HG02870 (cell line): ENCODE results near the gene ZNF324.
"Not testable (repeated sequence)": the region's sequence is repeated elsewhere in the genome, so short reads cannot be mapped to it uniquely, and the experiment has no call there.

ENCODE experiments used
- ATAC-seq: cut with Tn5 transposase; IDR thresholded peaks from one replicate; pipeline ENCODE4 v1.9.1; 2021; ENCODE audit warnings: mild to moderate bottlenecking, moderate library complexity; ENCODE audit not compliant: unreplicated experiment

The ZNF324 gene

DNA sequence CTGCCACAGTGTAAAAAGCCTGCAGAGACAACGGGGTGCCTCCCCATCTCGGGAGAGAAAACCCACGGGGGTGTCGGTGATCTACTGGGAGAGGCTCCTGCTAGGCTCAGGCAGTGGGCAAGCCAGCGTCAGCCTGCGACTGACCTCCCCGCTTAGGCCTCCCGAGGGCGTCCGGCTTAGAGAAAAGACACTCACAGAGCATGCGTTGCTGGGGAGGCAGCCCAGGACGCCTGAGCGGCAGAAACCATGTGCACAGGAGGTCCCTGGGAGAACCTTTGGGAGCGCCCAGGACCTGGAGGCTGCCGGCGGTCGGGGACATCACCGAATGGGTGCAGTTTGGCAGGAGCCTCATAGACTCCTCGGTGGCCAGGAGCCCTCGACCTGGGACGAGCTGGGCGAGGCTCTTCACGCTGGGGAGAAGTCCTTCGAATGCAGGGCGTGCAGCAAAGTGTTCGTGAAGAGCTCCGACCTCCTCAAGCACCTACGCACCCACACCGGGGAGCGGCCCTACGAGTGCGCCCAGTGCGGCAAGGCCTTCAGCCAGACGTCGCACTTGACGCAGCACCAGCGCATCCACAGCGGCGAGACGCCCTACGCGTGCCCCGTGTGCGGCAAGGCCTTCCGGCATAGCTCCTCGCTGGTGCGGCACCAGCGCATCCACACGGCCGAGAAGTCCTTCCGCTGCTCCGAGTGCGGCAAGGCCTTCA, 4.1 kb downstream of the ZNF324 start:
- not testable (repeated sequence) for ATAC-seq

DNA sequence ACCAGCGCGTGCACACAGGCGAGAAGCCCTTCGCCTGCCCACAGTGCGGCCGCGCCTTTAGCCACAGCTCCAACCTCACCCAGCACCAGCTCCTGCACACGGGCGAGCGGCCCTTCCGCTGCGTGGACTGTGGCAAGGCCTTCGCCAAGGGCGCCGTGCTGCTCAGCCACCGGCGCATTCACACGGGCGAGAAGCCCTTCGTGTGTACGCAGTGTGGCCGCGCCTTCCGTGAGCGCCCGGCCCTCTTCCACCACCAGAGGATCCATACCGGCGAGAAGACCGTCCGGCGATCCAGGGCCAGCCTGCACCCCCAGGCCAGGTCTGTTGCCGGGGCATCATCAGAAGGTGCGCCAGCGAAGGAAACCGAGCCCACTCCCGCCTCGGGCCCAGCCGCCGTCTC, 4.9 kb downstream of the ZNF324 start:
- ATAC-seq, result no peak

DNA sequence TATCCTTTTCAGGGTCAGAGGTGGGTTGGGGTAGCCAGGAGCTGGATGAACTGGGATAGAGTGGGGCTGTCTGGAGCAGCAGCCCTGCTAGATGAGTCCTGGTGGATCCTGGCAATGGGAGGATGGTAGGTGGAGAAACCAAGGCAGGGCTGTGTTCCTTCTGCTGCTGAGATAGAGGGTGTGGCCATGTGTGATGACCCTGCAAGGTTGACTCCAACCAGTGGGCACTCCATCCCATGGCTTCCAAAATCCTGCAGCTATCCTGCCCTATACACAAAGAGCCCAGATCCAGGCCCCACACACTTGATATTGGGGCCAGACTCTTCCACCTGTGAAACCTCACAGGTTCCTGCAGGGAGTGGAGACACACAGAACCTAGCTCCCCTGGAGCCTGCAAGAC, 6.9 kb downstream of the ZNF324 start:
- no peak for ATAC-seq

DNA sequence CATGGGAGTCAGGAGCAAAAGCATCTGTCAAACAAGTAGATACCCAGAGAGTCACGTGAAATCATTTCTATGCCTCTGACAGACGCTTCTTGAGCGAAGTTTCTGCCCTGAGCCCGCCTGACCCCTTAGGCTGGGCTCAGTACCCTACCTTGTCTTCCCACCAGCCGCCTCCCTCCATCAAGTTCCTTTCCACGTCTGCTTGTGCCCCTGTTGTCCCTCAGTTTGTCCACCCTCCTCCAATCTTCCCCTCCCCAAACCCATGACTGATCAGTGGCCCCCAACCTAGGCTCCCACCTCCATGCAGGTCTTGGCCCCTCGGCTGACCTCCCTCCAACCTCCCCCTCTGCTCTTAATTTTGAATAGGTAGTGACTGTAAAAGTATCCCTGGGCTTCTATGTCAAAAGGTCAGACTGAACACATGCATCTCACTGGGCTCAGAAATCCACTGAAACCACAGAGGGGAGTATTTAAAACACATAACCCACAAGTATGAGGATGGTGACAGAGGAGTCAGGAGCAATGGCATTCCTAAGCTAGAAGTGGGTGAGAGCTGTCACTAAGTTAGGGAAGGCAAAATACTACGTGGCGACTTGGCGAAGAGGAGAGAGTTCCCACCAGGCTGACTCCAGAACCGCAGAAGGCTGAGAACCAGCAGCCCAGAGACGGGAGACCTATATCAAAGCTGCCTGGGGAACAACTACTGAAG, 7.6 kb downstream of the ZNF324 start:
- no peak for ATAC-seq

DNA sequence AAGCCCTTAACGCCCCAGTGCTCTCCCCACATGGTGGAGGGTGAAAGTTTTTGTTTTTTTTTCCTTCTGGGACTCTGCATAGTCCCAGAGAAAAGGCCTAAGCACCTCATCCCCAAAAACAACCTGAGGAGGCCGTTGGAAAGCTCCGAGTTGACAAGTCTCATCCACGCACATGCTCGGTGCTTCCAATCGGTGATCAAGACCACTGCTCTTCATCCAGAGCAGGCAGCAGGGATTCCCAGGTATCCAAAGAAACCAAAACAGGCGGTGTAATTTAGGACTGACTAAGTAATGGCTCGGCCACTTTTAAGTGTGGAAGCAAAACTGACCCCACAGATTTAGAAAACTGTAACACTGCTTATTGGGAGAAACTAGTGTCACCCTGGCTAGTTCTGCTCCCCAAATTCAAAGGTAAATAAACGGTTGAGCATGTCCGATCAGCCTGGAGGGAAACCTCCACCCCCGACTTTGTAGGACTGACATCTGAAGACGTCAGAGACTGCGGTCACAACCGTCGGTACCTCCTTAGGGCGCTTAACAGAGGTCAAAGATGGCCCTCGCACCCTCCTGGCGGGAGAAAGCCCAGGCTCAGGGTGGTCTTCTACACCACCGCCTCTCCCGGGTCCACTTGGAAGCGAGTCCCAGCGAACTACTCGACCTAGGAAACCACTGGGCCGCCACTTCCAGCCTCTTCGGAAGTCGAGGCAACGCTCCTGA, 8.3 kb downstream of the ZNF324 start:
- peak; percentile 2 for ATAC-seq

DNA sequence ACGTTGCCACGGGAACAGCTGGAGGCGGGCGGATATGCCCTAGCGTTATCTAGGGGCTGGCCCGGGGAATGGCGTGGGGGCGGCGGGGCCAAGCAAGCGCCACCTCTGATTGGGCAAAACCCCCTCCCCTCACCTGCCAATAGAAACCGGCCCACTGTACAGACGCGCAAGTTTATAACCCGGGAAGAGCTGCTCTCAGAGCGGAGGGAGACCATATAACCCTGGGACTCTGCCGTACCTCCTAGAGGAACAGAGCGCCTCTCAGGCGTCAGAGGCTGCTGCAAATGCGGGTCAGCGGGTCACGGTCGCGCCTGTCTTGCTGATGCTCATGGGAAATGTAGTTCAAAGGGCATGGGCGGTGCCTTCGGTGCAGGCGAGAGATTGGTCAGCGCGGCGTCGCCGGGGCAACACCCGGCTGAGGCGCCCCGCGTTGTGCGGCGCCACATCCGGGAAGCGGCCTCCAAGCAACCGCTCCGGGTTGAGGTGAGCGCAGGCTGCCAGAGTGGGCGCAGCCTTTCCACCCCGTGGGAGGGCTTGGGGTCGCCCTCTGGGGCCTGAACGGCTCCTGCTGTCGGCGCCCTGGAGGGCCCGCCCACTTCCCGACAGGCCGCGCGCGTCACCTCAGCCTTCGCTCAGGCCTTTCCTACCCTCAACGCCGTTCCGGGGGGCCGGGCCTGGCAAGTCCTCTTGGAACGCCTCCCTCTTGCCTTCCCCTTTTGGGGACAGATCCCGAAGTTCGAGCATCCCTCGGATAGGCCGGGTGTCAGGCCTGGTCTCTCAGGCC, 9.0 kb downstream of the ZNF324 start, which contains the start of gene ZNF446:
TSS of gene ZNF446 (plus strand) at position 639 of the 784 bp plus-strand sequence. CDS start 867 bp downstream, outside the sequence.
- peak; percentile 78 for ATAC-seq

DNA sequence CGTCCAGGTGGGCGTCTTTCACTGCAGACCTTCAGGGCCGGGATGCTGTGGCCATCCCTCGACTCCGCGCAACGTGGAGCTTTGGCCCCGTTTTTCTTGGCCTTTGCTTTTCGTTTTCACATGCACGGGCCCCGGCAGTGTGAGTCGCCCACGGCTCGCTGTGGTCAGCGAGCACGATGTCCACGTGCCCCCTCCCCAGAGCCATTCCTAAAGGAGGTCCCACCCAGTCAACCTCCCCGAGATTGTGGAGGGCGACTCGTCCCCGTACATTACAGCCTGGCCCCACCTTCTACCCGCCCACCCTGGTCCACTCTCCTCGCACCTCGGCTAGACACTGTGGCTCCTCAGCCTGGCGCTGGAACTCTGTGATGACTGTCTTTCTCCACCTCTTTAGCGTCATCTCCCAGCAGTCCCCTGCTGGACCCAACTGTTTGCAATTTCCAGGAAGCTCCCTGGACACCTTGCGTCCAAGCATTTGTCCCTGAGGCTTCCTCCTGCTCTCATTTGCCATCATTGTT, 9.7 kb downstream of the ZNF324 start:
- peak; percentile 1 for ATAC-seq

DNA sequence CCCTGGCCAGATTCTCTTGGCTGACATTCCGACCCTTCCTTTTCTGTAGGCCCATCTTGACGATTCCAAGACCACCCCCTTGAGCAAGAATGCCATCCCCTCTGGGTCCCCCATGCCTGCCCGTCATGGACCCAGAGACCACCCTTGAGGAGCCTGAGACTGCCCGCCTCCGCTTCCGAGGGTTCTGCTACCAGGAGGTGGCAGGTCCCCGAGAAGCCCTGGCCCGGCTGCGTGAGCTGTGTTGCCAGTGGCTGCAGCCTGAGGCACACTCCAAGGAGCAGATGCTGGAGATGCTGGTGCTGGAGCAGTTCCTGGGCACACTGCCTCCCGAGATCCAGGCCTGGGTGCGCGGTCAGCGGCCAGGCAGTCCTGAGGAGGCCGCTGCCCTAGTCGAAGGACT, 10.2 kb downstream of the ZNF324 start:
- ATAC-seq, result no peak

DNA sequence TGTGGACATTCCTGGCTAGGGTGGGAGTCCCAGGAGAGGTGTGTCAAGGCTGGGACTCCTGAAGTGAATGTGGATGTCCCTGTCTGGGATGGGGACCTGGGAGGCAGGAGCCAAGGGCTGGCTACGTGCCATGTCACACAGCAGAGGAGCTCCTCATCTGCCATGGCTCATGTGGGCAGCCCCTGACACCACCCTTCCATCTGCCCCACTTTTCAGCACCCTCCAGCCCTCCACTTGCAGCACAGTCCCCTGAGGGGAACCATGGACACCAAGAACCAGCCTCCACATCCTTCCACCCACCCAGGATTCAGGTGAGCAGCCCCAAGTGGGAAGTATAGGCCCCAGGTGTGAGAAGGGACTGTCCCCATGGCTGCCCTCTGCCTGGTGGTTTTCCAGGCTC, 11.0 kb downstream of the ZNF324 start:
- no peak for ATAC-seq

DNA sequence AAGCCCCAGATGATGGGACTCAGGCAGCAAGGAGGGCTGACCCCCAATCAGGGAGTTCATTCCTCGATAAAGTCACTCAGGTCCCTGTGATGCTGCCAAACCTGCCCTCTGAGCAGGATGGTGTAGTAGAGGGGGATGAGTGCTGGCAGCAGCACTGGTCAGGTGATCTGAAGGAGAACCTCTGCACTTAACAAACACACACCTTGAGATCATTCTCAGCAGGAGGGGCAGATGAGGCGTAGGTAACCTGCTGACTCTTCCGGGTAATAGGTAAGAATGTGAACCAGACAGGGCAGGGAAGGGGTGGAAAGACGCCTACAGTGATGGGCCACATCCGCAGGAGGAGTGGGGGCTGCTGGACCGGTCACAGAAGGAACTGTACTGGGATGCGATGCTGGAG, 12.4 kb downstream of the ZNF324 start:
- no peak for ATAC-seq

DNA sequence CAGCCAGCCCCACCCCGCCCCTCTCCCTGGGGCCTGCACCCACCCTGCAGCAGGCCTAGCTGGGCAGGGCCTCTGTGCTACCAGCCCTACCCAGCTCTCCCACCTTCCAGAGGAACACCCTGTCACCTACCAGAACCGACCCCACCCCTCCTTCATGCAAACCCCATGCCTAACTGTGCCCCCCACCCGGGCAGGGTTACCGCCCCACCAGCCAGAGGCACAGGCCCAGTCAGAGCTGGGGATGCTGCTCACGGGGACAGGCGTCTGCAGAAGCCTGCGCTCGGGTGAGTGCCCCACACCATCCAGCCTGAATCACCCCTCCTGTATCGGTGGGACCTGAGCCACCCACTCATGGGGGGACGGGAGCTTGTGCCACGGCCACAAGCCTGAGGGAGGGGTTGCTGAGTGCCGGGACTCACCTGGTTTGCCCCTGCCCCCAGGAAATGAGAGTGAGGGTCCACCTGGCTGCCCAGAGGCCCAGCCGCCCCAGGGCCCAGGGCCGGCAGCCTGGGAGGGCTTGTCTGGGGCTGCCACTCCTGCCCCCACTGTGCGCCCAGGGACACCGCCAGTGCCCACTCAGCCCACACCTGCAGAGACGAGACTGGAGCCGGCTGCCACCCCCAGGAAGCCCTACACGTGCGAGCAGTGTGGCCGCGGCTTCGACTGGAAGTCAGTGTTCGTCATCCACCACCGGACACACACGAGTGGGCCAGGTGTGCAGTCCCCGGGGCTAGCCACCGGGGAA, 13.0 kb downstream of the ZNF324 start:
- no peak for ATAC-seq

DNA sequence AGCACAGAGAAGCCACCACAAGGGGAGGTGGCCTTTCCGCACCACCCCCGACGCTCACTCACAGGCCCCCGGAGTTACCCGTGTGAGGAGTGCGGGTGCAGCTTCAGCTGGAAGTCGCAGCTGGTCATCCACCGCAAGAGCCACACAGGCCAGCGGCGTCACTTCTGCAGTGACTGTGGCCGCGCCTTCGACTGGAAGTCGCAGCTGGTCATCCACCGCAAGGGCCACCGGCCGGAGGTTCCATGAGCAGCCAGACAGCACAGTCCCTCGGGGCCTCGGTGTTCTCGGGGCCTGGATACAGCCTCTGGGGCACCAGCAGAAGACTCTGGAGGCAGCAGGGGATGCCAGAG, 13.6 kb downstream of the ZNF324 start:
- ATAC-seq, result no peak

DNA sequence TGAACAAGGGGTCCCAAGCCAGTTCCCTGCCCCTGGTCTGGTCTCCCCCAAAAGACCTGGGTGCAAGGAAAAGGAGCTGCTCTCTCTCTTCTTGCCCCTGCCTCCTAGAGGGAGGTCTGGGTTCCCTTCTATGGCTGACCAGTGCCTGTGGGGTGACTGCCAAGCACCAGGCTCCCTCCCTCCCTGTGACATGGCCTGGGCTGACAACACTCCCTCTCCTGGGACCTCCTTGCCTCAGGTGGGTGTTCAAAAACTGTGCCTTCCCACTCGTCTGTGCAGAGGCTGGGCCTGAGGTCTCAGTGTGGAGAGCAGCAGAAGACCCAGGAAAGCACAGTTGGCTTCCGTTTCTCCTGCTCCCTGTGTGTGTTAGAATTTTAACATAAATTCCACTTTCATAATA, 14.0 kb downstream of the ZNF324 start:
- no peak for ATAC-seq

DNA sequence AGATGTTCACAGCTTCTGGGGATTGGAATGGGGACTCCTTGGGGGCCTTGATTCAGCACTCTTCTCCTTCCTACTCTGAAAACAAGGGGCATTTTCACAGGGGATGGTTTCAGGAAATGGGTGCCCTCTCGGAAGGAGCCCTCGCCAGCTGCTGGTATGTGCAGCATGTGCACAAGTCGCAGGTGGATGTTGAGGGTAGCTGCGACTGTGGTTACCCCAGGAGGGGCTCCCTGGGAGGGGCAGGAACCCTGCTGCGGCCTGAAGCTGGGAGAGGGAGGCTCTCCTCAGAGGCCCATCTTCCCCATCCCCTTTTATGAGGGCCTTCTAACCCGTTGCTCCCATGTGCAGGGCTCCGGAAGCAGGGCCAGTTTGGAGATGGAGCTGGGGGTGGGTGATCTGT, 15.5 kb downstream of the ZNF324 start:
- ATAC-seq, result no peak

DNA sequence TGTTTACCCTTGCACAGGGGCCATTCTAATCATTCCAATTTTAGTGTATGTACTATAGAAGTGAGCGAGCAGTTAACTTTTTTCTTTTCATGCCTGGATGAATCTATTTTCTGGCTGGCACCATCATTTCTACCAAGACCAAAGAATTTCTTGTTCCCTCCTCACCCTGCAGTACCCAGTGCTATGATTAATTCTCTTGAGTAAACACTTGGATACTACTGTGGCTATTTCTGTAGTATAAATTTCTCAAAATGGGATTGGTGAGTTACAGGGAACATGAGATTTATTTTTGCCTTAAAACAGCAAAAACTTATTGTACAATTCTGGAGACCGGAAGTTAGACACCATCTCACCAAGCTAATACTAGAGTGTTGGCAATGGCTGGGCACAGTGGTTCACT, 16.9 kb downstream of the ZNF324 start:
- ATAC-seq, result no peak

DNA sequence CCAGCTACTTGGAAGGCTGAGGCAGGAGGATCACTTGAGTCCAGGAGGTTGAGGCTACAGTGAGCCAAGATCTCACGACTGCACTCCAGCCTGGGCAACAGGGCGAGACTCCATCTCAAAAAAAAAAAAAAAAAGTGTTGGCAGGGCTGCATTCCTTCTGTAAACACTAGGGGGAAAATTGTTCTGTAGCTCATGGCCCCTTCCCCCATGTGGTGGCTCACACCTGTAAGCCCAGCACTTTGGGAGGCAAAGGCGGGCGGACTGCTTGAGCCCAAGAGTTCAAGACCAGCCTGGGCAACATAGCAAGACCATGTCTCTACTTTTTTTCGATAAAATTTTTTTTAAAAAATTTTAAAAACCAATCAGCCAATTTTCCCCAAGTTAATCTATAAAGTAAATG, 17.5 kb downstream of the ZNF324 start:
- ATAC-seq, result not testable (repeated sequence)

DNA sequence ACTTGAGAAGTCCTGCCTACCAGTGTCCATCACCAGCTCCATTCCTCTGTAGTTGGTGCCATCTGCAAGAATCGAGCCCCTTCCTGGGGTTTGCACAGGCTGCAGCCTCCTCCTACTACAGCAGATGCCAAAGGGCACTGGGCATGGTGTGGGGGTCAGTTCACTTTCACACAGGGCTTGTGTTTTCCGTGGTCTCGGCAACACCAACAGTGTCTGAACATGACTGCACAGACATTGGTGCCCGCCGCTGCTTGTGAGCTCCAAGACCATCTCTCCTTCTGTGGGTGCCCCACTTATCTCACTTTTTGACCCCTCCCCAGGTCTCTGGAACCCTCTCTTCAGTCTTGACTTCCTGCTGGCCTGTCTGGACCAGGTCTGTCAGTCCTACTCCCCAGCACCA, 24.5 kb downstream of the ZNF324 start:
- no peak for ATAC-seq

DNA sequence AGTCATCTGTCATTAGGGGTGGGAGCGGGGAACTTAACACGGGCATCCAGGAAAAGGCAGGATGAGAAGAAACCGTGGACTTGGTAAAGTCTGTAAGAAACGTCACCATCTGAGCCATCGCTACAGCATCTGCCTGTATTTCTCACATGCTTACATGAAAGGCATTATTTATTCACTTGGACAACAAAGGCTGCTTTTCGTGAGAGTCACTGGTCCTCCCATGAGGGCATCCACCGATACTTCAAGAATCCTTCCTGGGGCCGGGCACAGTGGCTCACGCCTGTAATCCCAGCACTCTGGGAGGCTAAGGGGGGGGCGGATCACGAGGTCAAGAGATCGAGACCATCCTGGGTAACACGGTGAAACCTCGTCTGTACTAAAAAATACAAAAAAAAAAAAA, 25.4 kb downstream of the ZNF324 start:
- no peak for ATAC-seq

DNA sequence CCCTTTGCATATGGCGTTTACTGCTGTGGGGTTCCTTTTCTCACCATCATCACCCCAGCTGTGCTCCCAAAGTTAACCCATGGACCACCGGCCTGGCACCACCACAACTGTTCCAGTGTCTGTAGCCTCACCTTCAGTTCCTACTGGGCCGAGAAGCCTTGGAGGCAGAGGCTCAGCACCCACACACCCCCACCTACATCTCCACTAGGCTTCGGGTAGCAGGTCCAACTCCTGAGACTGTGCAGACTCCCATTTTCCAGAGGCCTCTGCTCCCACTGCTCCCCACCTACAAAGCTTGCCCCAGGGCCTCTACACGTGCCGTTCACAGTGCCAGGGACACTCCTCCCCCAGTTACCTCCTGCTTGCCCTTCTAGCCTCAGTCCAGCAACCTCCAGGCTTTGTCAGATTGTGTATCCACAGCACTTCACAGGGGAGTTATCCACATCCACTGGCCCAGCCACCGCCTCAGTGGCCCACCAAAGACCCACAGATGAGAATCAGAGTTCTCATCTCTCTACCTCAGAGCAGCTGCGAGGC, 30.8 kb downstream of the ZNF324 start:
- no peak for ATAC-seq
